H1 (cell line): ENCODE results near the gene PAOX. TPM values are rescaled to one million over a fixed set of nuclear protein-coding genes. Genes with fewer than 3 reads are reported as not detected.

Source experiments
- CTCF ChIA-PET: fragments of 300-600 bp; sonication (Branson Sonifier 250); formaldehyde crosslinking; loops from one replicate; lab custom pipeline; 2021; ENCODE audit not compliant: partially characterized antibody; lab: Charles Lee
- POLR2A ChIA-PET: fragments of 300-600 bp; sonication (Branson Sonifier 250); formaldehyde crosslinking; loops from one replicate; lab custom pipeline; 2021; ENCODE audit warnings: inconsistent platforms; ENCODE audit not compliant: partially characterized antibody; lab: Charles Lee
- DNase-seq, 2 experiments: peaks; one replicate each; pipeline versions ENCODE4 v3.0.0 to v3.0.0-alpha.2; 2010 to 2022; ENCODE audit warnings: low spot score in 2 of 2, low read depth in 1 of 2, mixed read lengths in 1 of 2
- FAIRE-seq: peaks from 2 replicates; lab custom pipeline; 2011; peaks lifted over from hg19 to GRCh38; lab: Jason Lieb, UNC
- H2AFZ ChIP-seq: 2 replicates; pipeline ENCODE4 v1.8.1; 2012; ENCODE audit warnings: low read length, inconsistent platforms
- H2AK5ac ChIP-seq: 2 replicates; pipeline ENCODE4 v1.6.1; 2013; ENCODE audit warnings: low read depth, low read length
- H2BK120ac ChIP-seq: replicated peaks from 2 replicates; pipeline ENCODE3; 2013; ENCODE audit warnings: low read depth, low read length, inconsistent platforms
- H2BK12ac ChIP-seq: 2 replicates; pipeline ENCODE4 v1.6.1; 2013; ENCODE audit warnings: low read depth, low read length
- H2BK15ac ChIP-seq: 2 replicates; pipeline ENCODE4 v1.6.1; 2013; ENCODE audit warnings: low read length
- H2BK20ac ChIP-seq: 2 replicates; pipeline ENCODE4 v1.6.1; 2013; ENCODE audit warnings: low read length
- H2BK5ac ChIP-seq: 2 replicates; pipeline ENCODE4 v1.6.1; 2013; ENCODE audit warnings: low read depth, low read length
- H3K14ac ChIP-seq: 2 replicates; pipeline ENCODE4 v1.6.1; 2013; ENCODE audit warnings: inconsistent platforms; ENCODE audit not compliant: insufficient read length
- H3K18ac ChIP-seq: 2 replicates; pipeline ENCODE4 v1.6.1; 2013; ENCODE audit warnings: low read length; ENCODE audit errors: extremely low read depth
- H3K23ac ChIP-seq: 2 replicates; pipeline ENCODE4 v1.6.1; 2013; ENCODE audit warnings: inconsistent platforms; ENCODE audit not compliant: insufficient read length
- H3K23me2 ChIP-seq: 2 replicates; pipeline ENCODE4 v1.6.1; 2013; ENCODE audit warnings: low read depth, low read length
- H3K27ac ChIP-seq: 2 replicates; pipeline ENCODE4 v1.6.1; 2011; ENCODE audit warnings: low read depth, low read length, inconsistent platforms
- H3K27me3 ChIP-seq, 4 experiments: replicated peaks in 1 of 4; 1 replicate in 1 of 4; 2 replicates in 3 of 4; pipeline versions ENCODE4 v1.6.1 to v1.8.1; 2011 to 2013; ENCODE audit warnings: low read length in 3 of 4, mild to moderate bottlenecking in 3 of 4, inconsistent platforms in 2 of 4, mixed read lengths in 2 of 4, moderate library complexity in 1 of 4; ENCODE audit not compliant: control insufficient read depth in 3 of 4, insufficient read depth in 3 of 4; ENCODE audit errors: extremely low read depth in 1 of 4
- H3K36me3 ChIP-seq, 4 experiments: 2 replicates each; pipeline versions ENCODE4 v1.6.1 to v1.8.1; 2011 to 2013; ENCODE audit warnings: mild to moderate bottlenecking in 4 of 4, low read length in 3 of 4, moderate library complexity in 2 of 4, control low read depth in 1 of 4, inconsistent platforms in 1 of 4; ENCODE audit not compliant: insufficient read depth in 4 of 4, control insufficient read depth in 2 of 4
- H3K4ac ChIP-seq: replicated peaks from 2 replicates; pipeline ENCODE3; 2013; ENCODE audit warnings: low read length, low read depth, mixed read lengths, inconsistent platforms; ENCODE audit not compliant: insufficient read length
- H3K4me1 ChIP-seq, 4 experiments: replicated peaks in 1 of 4; 1 replicate in 1 of 4; 2 replicates in 3 of 4; pipeline versions ENCODE4 v1.6.1 to v1.8.1; 2011 to 2013; ENCODE audit warnings: low read length in 3 of 4, inconsistent platforms in 2 of 4, mixed read lengths in 1 of 4; ENCODE audit not compliant: insufficient read depth in 4 of 4, control insufficient read depth in 3 of 4
- H3K4me2 ChIP-seq, 2 experiments: 2 replicates each; pipeline versions ENCODE4 v1.6.1 to v1.8.1; 2011 to 2013; ENCODE audit warnings: low read depth in 2 of 2, low read length in 2 of 2, control low read depth in 1 of 2, inconsistent platforms in 1 of 2, mild to moderate bottlenecking in 1 of 2; ENCODE audit not compliant: insufficient read depth in 1 of 2
- H3K4me3 ChIP-seq, 4 experiments: fragments of 200-600, 300-600 bp in 1 of 4; sonication (generic), shearing (Covaris generic), sonication (Bioruptor Twin) in 1 of 4; 2 replicates each; pipeline versions ENCODE4 v1.5.1 to v1.8.1; 2011 to 2016; ENCODE audit warnings: low read length in 4 of 4, low read depth in 3 of 4, control low read depth in 2 of 4, inconsistent platforms in 2 of 4, mild to moderate bottlenecking in 2 of 4, mixed read lengths in 1 of 4, moderate library complexity in 1 of 4; ENCODE audit not compliant: insufficient read depth in 2 of 4; ENCODE audit errors: extremely low read depth in 1 of 4
- H3K56ac ChIP-seq: replicated peaks from 2 replicates; pipeline ENCODE3; 2013; ENCODE audit warnings: low read depth, mild to moderate bottlenecking, mixed read lengths, low read length, inconsistent platforms; ENCODE audit not compliant: insufficient read length
- H3K79me1 ChIP-seq: 2 replicates; pipeline ENCODE4 v1.6.1; 2013; ENCODE audit warnings: low read depth, low read length, control low read depth
- H3K79me2 ChIP-seq, 2 experiments: 2 replicates each; pipeline versions ENCODE4 v1.6.1 to v1.8.1; 2012 to 2013; ENCODE audit warnings: low read length in 2 of 2, mild to moderate bottlenecking in 2 of 2, inconsistent platforms in 1 of 2; ENCODE audit not compliant: insufficient read depth in 2 of 2, control insufficient read depth in 1 of 2
- H3K9ac ChIP-seq, 4 experiments: replicated peaks in 1 of 4; 1 replicate in 1 of 4; 2 replicates in 3 of 4; pipeline versions ENCODE4 v1.6.1 to v1.8.1; 2011 to 2013; ENCODE audit warnings: low read depth in 3 of 4, low read length in 3 of 4, control low read depth in 2 of 4, mild to moderate bottlenecking in 2 of 4, moderate library complexity in 2 of 4, inconsistent platforms in 1 of 4; ENCODE audit errors: extremely low read depth in 1 of 4
- H3K9me3 ChIP-seq, 2 experiments: 2 replicates each; pipeline versions ENCODE4 v1.6.1 to v1.8.1; 2012 to 2013; ENCODE audit warnings: mild to moderate bottlenecking in 2 of 2, moderate library complexity in 2 of 2, control low read depth in 1 of 2, inconsistent platforms in 1 of 2, low read depth in 1 of 2, low read length in 1 of 2, mixed read lengths in 1 of 2; ENCODE audit not compliant: insufficient read depth in 2 of 2
- H4K20me1 ChIP-seq, 2 experiments: replicated peaks in 1 of 2; 2 replicates each; pipeline versions ENCODE3 to v1.8.1; 2011 to 2013; ENCODE audit warnings: inconsistent platforms in 2 of 2, low read length in 2 of 2, mild to moderate bottlenecking in 1 of 2; ENCODE audit not compliant: insufficient read depth in 2 of 2, control insufficient read depth in 1 of 2
- H4K5ac ChIP-seq: 2 replicates; pipeline ENCODE4 v1.6.1; 2013; ENCODE audit warnings: low read length, low read depth, mixed read lengths, inconsistent platforms; ENCODE audit not compliant: insufficient read length
- H4K8ac ChIP-seq: 2 replicates; pipeline ENCODE4 v1.8.0; 2013; ENCODE audit warnings: mild to moderate bottlenecking, moderate library complexity, low read length, inconsistent platforms; ENCODE audit not compliant: insufficient read depth; ENCODE audit errors: extremely low read depth
- H4K91ac ChIP-seq: replicated peaks from 2 replicates; pipeline ENCODE3; 2013; ENCODE audit warnings: low read length, mixed read lengths, inconsistent platforms; ENCODE audit not compliant: insufficient read length
- FOSL1 ChIP-seq: IDR thresholded peaks from 2 replicates; pipeline ENCODE4 v1.6.1; 2011; ENCODE audit warnings: mild to moderate bottlenecking, low read depth, low read length, moderate library complexity; ENCODE audit not compliant: insufficient read depth
- NANOG ChIP-seq: IDR thresholded peaks from 2 replicates; pipeline ENCODE4 v1.6.1; 2011; ENCODE audit warnings: low read length, low read depth, mild to moderate bottlenecking, inconsistent platforms; ENCODE audit not compliant: insufficient read depth, poor library complexity, severe bottlenecking
- WGBS, 2 experiments: shearing (Covaris generic) in 1 of 2; methylation state at CpG; one replicate each; pipeline versions ENCODE4 v1.1.6 to v1.1.7; 2013 to 2015; ENCODE audit warnings: low lambda C conversion rate in 2 of 2, mixed read lengths in 2 of 2, inconsistent platforms in 1 of 2, low coverage in 1 of 2, missing lambda C conversion rate in 1 of 2; ENCODE audit not compliant: insufficient replicate concordance in 2 of 2, insufficient coverage in 1 of 2, insufficient read length in 1 of 2; ENCODE audit errors: extremely low coverage in 1 of 2, missing lambda C conversion rate in 1 of 2; 5-methylcytosine and 5-hydroxymethylcytosine counted together
- polyA plus RNA-seq, 7 experiments: library from polyadenylated mRNA; depleted of rRNA in 3 of 7; stranded (reverse) in 5 of 7; unstranded in 2 of 7; fragments of >200 nt in 5 of 7; fragments of 200-250 nt in 2 of 7; gene quantifications; 1 replicate in 5 of 7; 2 replicates in 1 of 7; 4 replicates in 1 of 7; pipeline versions ENCODE4 v1.2.1 to v1.2.3, GENCODE V29; 2011 to 2013; ENCODE audit warnings: missing spikeins in 2 of 7, mixed read lengths in 2 of 7
- total RNA-seq: library from RNA; stranded (reverse); fragmentation: NEBNext Ultra II Directional; extraction: Animal tissue kit (Norgen Biotek cat#: 25700); gene quantifications from 2 replicates; pipeline ENCODE4 v1.2.1, GENCODE V29; 2021

PAOX gene
- total and polyA plus RNA-seq, 2 of the 8 experiments (the other 6 are each of a cell fraction or from before 2014, with no cell fraction given), result 3.7 to 4.3 TPM

- Histone ChIP-seq H3K36me3 (peaks cover 25 to 62% (median 53%) of the 10 kb centered on the region in 4 experiments), H2AK5ac (no peak overlapping the region), H3K9ac (no peak overlapping the region), H4K20me1 (peaks cover 3 to 12% of the 10 kb centered on the region in 2 experiments), H3K23me2 (no peaks in the 10 kb centered on the region), H3K4me1 (no peaks in the 10 kb centered on the region), H3K27me3 (no peaks in the 10 kb centered on the region; a peak in 1 of 7 replicates), H3K4me2 (no peak overlapping the region), H3K23ac (no peak overlapping the region), H4K5ac (no peak overlapping the region), H2AFZ (no peak overlapping the region), H2BK5ac (no peak overlapping the region), H3K14ac (no peak overlapping the region), H3K18ac (no peak overlapping the region), H2BK12ac (no peak overlapping the region), H3K9me3 (no peaks in the 10 kb centered on the region), H2BK120ac (no peak overlapping the region), H3K79me1 (peaks cover 3% of the 10 kb centered on the region), H3K4ac (no peak overlapping the region), H3K79me2 (no peaks in the 10 kb centered on the region), H3K27ac (no peak overlapping the region), H4K91ac (no peak overlapping the region), H2BK15ac (no peak overlapping the region), H2BK20ac (no peak overlapping the region), H4K8ac (no peak overlapping the region), H3K56ac (no peak overlapping the region), H3K4me3 (no peak overlapping the region)
- CTCF ChIA-PET, result no interaction called here
- DNase-seq (no peak), FAIRE-seq (no peak)
- POLR2A ChIA-PET, result interaction anchor here (1.1 kb wide), 1 partner anchor 34 kb away, joined by 3 read pairs; no protein-coding TSS in a partner anchor
- WGBS, 2 experiments, result 93% methylated on average over 13 of the region's 13 CpGs; no CpG with 5 or more reads in 1 of the 2 experiments
- no peak for TF ChIP-seq NANOG
- no peak for TF ChIP-seq FOSL1
Observed at GRCh38 chr10:133366751-133367150, 12.3 kb upstream of the PAOX start.
